Naive thymus-derived CD4-positive, alpha-beta T cell (primary cell): ENCODE results near the gene ZBTB7C. TPM values are rescaled to one million over a fixed set of nuclear protein-coding genes. Genes with fewer than 3 reads are reported as not detected.

Experiments used
- ATAC-seq: fragments of 150-1000 bp; cut with Tn5 transposase; 2 replicates; pipeline ENCODE4 v1.10.0; 2021; ENCODE audit warnings: mild to moderate bottlenecking, moderate library complexity
- CTCF ChIA-PET: fragments of 350-600 bp; sonication (Branson Sonifier 250); formaldehyde crosslinking; loops from one replicate; lab custom pipeline; 2021; ENCODE audit warnings: antibody characterized with exemption; lab: Charles Lee
- POLR2A ChIA-PET: fragments of 350-600 bp; sonication (Branson Sonifier 250); formaldehyde crosslinking; loops from one replicate; lab custom pipeline; 2021; ENCODE audit warnings: antibody characterized with exemption, inconsistent platforms; lab: Charles Lee
- DNase-seq, 9 donors: peaks; one replicate each; pipeline versions ENCODE4 v3.0.0 to v3.0.0-alpha.2; 2020 to 2022; ENCODE audit warnings: mixed read lengths in 1 of 9
- H3K27ac ChIP-seq: one replicate; pipeline ENCODE4 v1.7.0; 2013; ENCODE audit warnings: mild to moderate bottlenecking, low read depth, low read length, moderate library complexity
- H3K27me3 ChIP-seq, 2 donors: one replicate each; pipeline ENCODE4 v1.7.0; 2013; ENCODE audit warnings: low read length in 2 of 2, mild to moderate bottlenecking in 2 of 2, moderate library complexity in 2 of 2; ENCODE audit not compliant: control insufficient read depth in 2 of 2, insufficient read depth in 2 of 2
- H3K36me3 ChIP-seq, 3 experiments: 1 replicate in 2 of 3; 2 replicates in 1 of 3; pipeline ENCODE4 v1.7.0; 2013; ENCODE audit warnings: low read length in 3 of 3, mild to moderate bottlenecking in 3 of 3, moderate library complexity in 1 of 3; ENCODE audit not compliant: insufficient read depth in 3 of 3, control insufficient read depth in 2 of 3
- H3K4me1 ChIP-seq, 2 donors: one replicate each; pipeline ENCODE4 v1.7.0; 2013; ENCODE audit warnings: low read length in 2 of 2, mild to moderate bottlenecking in 2 of 2, moderate library complexity in 1 of 2; ENCODE audit not compliant: control insufficient read depth in 2 of 2, insufficient read depth in 2 of 2
- H3K4me3 ChIP-seq: 2 replicates; pipeline ENCODE4 v1.7.0; 2013; ENCODE audit warnings: mild to moderate bottlenecking, low read length
- H3K9me3 ChIP-seq, 3 experiments: 1 replicate in 2 of 3; 2 replicates in 1 of 3; pipeline ENCODE4 v1.7.0; 2013; ENCODE audit warnings: low read length in 3 of 3; ENCODE audit not compliant: control insufficient read depth in 2 of 3
- H3K27ac Mint-ChIP-seq, 9 donors: one replicate each; pipeline ENCODE4 v1.8.0; 2020 to 2022; ENCODE audit warnings: mixed read lengths in 9 of 9, mild to moderate bottlenecking in 8 of 9, moderate library complexity in 5 of 9, inconsistent platforms in 2 of 9
- H3K27me3 Mint-ChIP-seq, 5 donors: one replicate each; pipeline ENCODE4 v1.8.0; 2021 to 2022; ENCODE audit warnings: mixed read lengths in 5 of 5, mild to moderate bottlenecking in 1 of 5
- H3K36me3 Mint-ChIP-seq, 5 donors: one replicate each; pipeline ENCODE4 v1.8.0; 2020 to 2022; ENCODE audit warnings: mixed read lengths in 5 of 5, mild to moderate bottlenecking in 3 of 5, inconsistent platforms in 1 of 5
- H3K4me1 Mint-ChIP-seq, 7 donors: one replicate each; pipeline ENCODE4 v1.8.0; 2020 to 2022; ENCODE audit warnings: mixed read lengths in 7 of 7, mild to moderate bottlenecking in 3 of 7, inconsistent platforms in 1 of 7
- H3K4me3 Mint-ChIP-seq, 10 donors: one replicate each; pipeline ENCODE4 v1.8.0; 2020 to 2022; ENCODE audit warnings: mild to moderate bottlenecking in 10 of 10, mixed read lengths in 10 of 10, moderate library complexity in 6 of 10, inconsistent platforms in 2 of 10
- H3K9me3 Mint-ChIP-seq, 11 donors: one replicate each; pipeline ENCODE4 v1.8.0; 2020 to 2022; ENCODE audit warnings: mixed read lengths in 11 of 11, mild to moderate bottlenecking in 4 of 11, inconsistent platforms in 1 of 11, moderate library complexity in 1 of 11
- intact Hi-C, 2 donors: fragments of 100-400 bp; cut with micrococcal nuclease; formaldehyde crosslinking; loops; one replicate each; pipeline ENCODE4 v1.15.1; 2023
- polyA plus RNA-seq, 2 donors: library from polyadenylated mRNA; unstranded; fragments of 300-500 nt; fragmentation: Illumina TruSeq; gene quantifications; one replicate each; pipeline ENCODE4 v1.2.3, GENCODE V29; 2021
- total RNA-seq, 6 experiments: library from RNA in 5 of 6; stranded (reverse) in 5 of 6; gene quantifications; 1 replicate in 5 of 6; 2 replicates in 1 of 6; pipeline ENCODE4 v1.2.3 and lab custom pipeline; 2021 to 2026

Gene ZBTB7C
- total and polyA plus RNA-seq, 7 experiments from 2014 or later, result 0.51 TPM; not detected in 6

GRCh38 chr18:48099481-48100164, 309.6 kb downstream of the ZBTB7C start:
- H3K4me1 ChIP-seq, result no peaks in the 10 kb centered on the region
- Mint-ChIP-seq H3K9me3 (no peaks in the 10 kb centered on the region), H3K4me3 (no peak overlapping the region), H3K27me3 (peaks cover 6 to 36% (median 26%) of the 10 kb centered on the region in 5 donors), H3K4me1 (no peaks in the 10 kb centered on the region), H3K36me3 (no peaks in the 10 kb centered on the region), H3K27ac (no peak overlapping the region)
- no peaks in the 10 kb centered on the region for H3K9me3 ChIP-seq
- CTCF ChIA-PET, result no interaction called here
- POLR2A ChIA-PET, result no interaction called here
- no peak overlapping the region for H3K4me3 ChIP-seq
- ATAC-seq (no peak), DNase-seq (no peak)
- H3K27me3 ChIP-seq, result no peaks in the 10 kb centered on the region
- H3K27ac ChIP-seq, result no peak overlapping the region
- intact Hi-C loops, result no loop called here
- H3K36me3 ChIP-seq, result no peaks in the 10 kb centered on the region

GRCh38 chr18:48098538-48098937, 310.6 kb downstream of the ZBTB7C start:
- no peaks in the 10 kb centered on the region for H3K36me3 Mint-ChIP-seq
- H3K9me3 Mint-ChIP-seq, result no peaks in the 10 kb centered on the region
- POLR2A ChIA-PET, result no interaction called here
- no peak overlapping the region for H3K4me3 ChIP-seq
- no peaks in the 10 kb centered on the region for H3K4me1 Mint-ChIP-seq
- CTCF ChIA-PET, result no interaction called here
- H3K4me1 ChIP-seq, result no peaks in the 10 kb centered on the region
- no peak for DNase-seq
- no peaks in the 10 kb centered on the region for H3K36me3 ChIP-seq
- intact Hi-C loops, result no loop called here
- no peak overlapping the region for H3K4me3 Mint-ChIP-seq
- no peak overlapping the region for H3K27ac ChIP-seq
- no peak for ATAC-seq
- no peak overlapping the region for H3K27ac Mint-ChIP-seq
- H3K27me3 ChIP-seq, result no peaks in the 10 kb centered on the region
- no peaks in the 10 kb centered on the region for H3K9me3 ChIP-seq
- H3K27me3 Mint-ChIP-seq, result peaks cover 6 to 27% (median 23%) of the 10 kb centered on the region in 5 donors

- Mint-ChIP-seq H3K27me3 (peaks cover 6 to 27% (median 25%) of the 10 kb centered on the region in 5 donors), H3K4me1 (no peaks in the 10 kb centered on the region), H3K4me3 (no peak overlapping the region), H3K27ac (no peak overlapping the region), H3K9me3 (no peaks in the 10 kb centered on the region), H3K36me3 (no peaks in the 10 kb centered on the region)
- H3K36me3 ChIP-seq, result no peaks in the 10 kb centered on the region
- no peak overlapping the region for H3K4me3 ChIP-seq
- CTCF ChIA-PET, result no interaction called here
- DNase-seq (no peak), ATAC-seq (no peak)
- H3K27me3 ChIP-seq, result no peaks in the 10 kb centered on the region
- POLR2A ChIA-PET, result no interaction called here
- H3K9me3 ChIP-seq, result no peaks in the 10 kb centered on the region
- intact Hi-C loops, result no loop called here
- no peak overlapping the region for H3K27ac ChIP-seq
- no peaks in the 10 kb centered on the region for H3K4me1 ChIP-seq
Observed at GRCh38 chr18:48098007-48098406, 311.2 kb downstream of the ZBTB7C start.

GRCh38 chr18:48095726-48096125, 313.5 kb downstream of the ZBTB7C start:
- no peaks in the 10 kb centered on the region for H3K27me3 ChIP-seq
- peaks cover 6 to 20% (median 14%) of the 10 kb centered on the region in 5 donors for H3K27me3 Mint-ChIP-seq

GRCh38 chr18:48093104-48093503, 316.1 kb downstream of the ZBTB7C start:
- POLR2A ChIA-PET, result no interaction called here
- Mint-ChIP-seq H3K9me3 (no peaks in the 10 kb centered on the region), H3K27ac (no peak overlapping the region), H3K4me1 (no peaks in the 10 kb centered on the region), H3K4me3 (no peak overlapping the region), H3K36me3 (no peaks in the 10 kb centered on the region), H3K27me3 (peaks cover 5 to 11% (median 6%) of the 10 kb centered on the region in 5 donors)
- CTCF ChIA-PET, result no interaction called here
- Histone ChIP-seq H3K27ac (no peak overlapping the region), H3K9me3 (no peaks in the 10 kb centered on the region), H3K36me3 (no peaks in the 10 kb centered on the region), H3K27me3 (no peaks in the 10 kb centered on the region), H3K4me3 (no peak overlapping the region), H3K4me1 (no peaks in the 10 kb centered on the region)
- intact Hi-C loops, result no loop called here
- DNase-seq, result no peak
- ATAC-seq, result no peak

More at GRCh38 chr18:48095726-48096125, 313.5 kb downstream of the ZBTB7C start:
- no peak for ATAC-seq
- intact Hi-C loops, result no loop called here
- POLR2A ChIA-PET, result interaction anchor here (0.6 kb wide), 1 partner anchor 138 kb away, joined by 3 read pairs; no protein-coding TSS in a partner anchor
- Histone ChIP-seq H3K36me3 (no peaks in the 10 kb centered on the region), H3K4me1 (no peaks in the 10 kb centered on the region), H3K27ac (no peak overlapping the region), H3K9me3 (no peaks in the 10 kb centered on the region), H3K4me3 (no peak overlapping the region)
- H3K36me3 Mint-ChIP-seq, result no peaks in the 10 kb centered on the region
- DNase-seq, result no peak
- no peaks in the 10 kb centered on the region for H3K4me1 Mint-ChIP-seq
- H3K4me3 Mint-ChIP-seq, result no peak overlapping the region
- H3K27ac Mint-ChIP-seq, result no peak overlapping the region
- CTCF ChIA-PET, result no interaction called here
- H3K9me3 Mint-ChIP-seq, result no peaks in the 10 kb centered on the region

GRCh38 chr18:48091869-48092497, 317.2 kb downstream of the ZBTB7C start:
- Histone ChIP-seq H3K4me3 (no peak overlapping the region), H3K9me3 (no peaks in the 10 kb centered on the region), H3K36me3 (no peaks in the 10 kb centered on the region), H3K4me1 (no peaks in the 10 kb centered on the region), H3K27ac (no peak overlapping the region), H3K27me3 (no peaks in the 10 kb centered on the region)
- no peak overlapping the region for H3K4me3 Mint-ChIP-seq
- H3K27me3 Mint-ChIP-seq, result peaks cover 3 to 11% (median 3%) of the 10 kb centered on the region in 5 donors
- ATAC-seq, result no peak
- H3K4me1 Mint-ChIP-seq, result peaks cover 0 to under 1% (median 0%) of the 10 kb centered on the region in 7 donors
- ChIA-PET POLR2A (no interaction called here), CTCF (no interaction called here)
- no peak for DNase-seq
- H3K9me3 Mint-ChIP-seq, result no peaks in the 10 kb centered on the region
- intact Hi-C loops, result no loop called here
- H3K27ac Mint-ChIP-seq, result no peak overlapping the region
- no peaks in the 10 kb centered on the region for H3K36me3 Mint-ChIP-seq

- Mint-ChIP-seq H3K9me3 (no peaks in the 10 kb centered on the region), H3K27me3 (peaks cover 0 to 12% (median 0%) of the 10 kb centered on the region in 5 donors), H3K27ac (no peak overlapping the region), H3K36me3 (no peaks in the 10 kb centered on the region), H3K4me3 (no peak overlapping the region), H3K4me1 (peaks cover 0 to 1% (median 0%) of the 10 kb centered on the region in 7 donors)
- Histone ChIP-seq H3K9me3 (no peaks in the 10 kb centered on the region), H3K27ac (no peak overlapping the region), H3K27me3 (no peaks in the 10 kb centered on the region), H3K4me1 (no peaks in the 10 kb centered on the region), H3K36me3 (no peaks in the 10 kb centered on the region), H3K4me3 (no peak overlapping the region)
- POLR2A ChIA-PET, result no interaction called here
- ATAC-seq (no peak), DNase-seq (no peak)
- intact Hi-C loops, result no loop called here
- CTCF ChIA-PET, result no interaction called here
Observed at GRCh38 chr18:48090702-48091101, 318.5 kb downstream of the ZBTB7C start.
